HG03097 (cell line): Measurements from ENCODE around the gene RERE.
"Not testable (repeated sequence)": the region's sequence is repeated elsewhere in the genome, so short reads cannot be mapped to it uniquely, and the experiment has no call there.

ENCODE experiments used
- ATAC-seq: cut with Tn5 transposase; IDR thresholded peaks from one replicate; pipeline ENCODE4 v1.9.1; 2021; ENCODE audit not compliant: unreplicated experiment, low FRiP score

Gene RERE

DNA sequence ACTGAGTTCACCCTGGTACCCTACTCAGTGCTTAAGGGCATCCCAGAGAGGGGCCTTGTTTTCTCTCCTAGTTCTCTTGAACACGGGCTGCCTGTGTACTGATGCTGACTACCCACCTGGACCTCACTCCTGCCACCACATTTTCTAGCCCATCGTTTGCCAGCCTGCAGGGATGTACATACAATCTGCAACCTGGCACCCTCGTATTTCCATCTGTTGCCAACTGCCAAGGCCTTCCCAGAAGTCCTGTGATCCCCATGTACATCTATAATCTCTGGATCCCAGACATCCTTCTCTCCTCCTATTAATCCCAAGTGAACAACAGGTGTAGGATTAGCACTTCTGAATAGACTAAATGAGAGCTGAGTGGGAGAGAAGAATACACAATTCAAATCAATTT, 287.5 kb downstream of the RERE start:
- no peak for ATAC-seq

DNA sequence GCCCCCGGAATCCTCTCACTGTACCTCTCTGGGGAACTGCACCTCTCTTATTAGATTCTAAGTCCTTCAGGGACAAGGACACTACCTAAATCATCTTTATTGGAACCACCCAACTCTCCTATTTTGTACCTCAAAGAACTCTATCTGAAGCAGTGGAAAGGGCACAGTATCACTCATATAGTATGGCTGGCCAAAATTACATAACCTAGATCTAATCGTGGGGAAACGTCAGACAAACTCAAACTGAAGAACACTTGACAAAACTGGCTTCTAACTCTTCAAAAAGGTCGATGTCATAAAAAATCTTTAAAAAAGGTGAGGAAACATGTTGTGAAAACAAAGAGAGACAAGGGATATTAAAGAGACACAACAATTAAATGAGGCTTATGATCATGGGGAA, 289.5 kb downstream of the RERE start:
- no peak for ATAC-seq

DNA sequence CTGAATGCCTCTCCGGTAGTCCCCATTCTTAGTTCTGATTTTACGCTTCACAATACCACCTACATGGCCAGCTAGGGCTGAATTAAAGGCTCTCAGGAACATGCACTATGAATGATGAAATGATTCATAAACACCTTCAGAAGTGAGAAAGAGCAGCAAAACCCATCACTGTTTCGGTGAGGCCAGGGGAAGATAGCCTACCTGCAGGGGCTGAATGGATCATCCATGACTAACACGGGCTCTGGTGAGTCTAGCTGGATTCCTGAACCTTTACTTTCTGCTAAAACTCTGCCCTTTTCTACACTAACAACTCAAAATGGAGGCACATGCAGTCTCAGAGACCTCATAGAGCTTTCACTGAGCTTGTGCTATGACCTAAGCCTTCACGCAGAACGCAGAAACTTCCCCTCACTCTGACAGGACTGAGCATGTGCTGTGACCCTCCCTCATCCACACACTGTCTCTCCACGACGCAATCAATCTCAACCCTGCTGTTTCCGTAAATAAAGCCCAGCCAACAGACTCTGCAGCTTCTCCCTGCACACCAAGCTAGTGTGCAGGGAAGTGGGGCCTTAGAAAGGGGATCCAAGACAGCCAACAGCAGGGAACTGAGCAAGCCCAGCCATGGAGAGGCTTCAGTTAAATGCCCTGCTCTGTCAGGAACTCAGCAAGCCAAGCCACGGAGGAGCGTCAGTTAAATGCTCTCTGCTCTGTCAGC, 291.7 kb downstream of the RERE start:
- ATAC-seq = peak; percentile 55

DNA sequence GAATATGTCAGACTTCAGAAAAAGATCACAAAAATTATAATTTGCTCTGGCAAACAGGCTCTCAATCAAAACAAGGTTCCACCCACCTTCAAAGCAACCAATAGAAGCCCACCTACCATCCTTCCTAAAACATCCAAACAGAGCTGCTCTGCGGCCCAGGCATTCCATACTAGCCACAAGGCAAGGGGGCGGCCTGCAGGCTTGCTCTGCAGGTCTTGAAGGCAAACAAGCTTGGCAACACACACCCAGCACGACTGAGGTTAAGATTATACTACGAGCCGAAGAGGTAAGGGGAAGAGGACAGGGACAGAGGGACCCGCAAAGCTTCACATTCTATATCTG, 292.3 kb downstream of the RERE start:
- no peak for ATAC-seq

DNA sequence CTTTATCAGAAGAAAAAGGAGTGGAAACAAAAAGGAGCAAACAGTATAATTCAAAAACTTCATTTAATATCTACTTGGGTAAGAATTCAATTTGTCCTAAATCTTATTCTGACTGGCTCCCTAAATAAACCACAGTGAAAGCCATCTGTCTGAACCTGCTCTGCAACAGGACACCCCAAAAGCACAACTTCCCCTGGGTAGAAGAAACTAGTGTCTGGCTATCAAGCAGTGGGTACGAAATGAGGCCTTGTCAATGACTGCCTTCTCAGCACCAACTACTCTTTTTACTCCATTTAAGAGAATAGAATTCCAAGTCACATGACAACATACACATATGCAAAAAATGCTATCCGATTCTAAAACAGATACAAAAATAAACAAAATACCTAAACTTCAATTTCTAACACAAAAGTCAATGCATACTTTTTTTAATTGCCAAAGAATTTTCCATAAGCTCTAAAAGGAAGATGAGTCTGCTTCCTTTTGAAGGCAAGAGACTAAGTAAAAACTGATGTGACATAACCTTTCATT, 292.7 kb downstream of the RERE start:
- ATAC-seq = no peak

DNA sequence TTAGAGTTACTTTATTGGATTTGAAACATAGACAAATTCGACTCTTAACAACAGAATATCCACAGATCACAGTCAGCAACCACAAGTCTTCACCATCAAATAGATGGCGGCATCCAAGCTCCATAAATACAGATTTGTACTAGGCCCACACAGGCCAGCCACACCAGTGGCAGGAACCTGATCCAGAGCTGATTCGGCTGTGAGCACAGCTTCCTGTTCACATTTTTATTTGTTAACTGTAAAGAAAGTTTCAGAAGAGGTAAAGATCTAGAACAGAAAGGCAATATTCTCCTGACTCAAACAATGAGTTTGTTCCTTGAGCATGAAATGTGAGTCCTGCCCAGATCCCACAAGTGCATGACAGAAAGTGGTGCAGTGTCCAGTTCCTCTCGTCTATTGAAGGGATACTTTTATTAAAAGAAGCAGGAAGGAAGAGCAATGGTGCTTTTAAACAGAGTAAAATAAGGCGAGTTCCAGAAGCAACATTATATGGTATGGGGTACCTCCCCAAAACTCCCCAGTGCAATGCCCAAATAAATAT, 293.7 kb downstream of the RERE start:
- ATAC-seq = no peak

DNA sequence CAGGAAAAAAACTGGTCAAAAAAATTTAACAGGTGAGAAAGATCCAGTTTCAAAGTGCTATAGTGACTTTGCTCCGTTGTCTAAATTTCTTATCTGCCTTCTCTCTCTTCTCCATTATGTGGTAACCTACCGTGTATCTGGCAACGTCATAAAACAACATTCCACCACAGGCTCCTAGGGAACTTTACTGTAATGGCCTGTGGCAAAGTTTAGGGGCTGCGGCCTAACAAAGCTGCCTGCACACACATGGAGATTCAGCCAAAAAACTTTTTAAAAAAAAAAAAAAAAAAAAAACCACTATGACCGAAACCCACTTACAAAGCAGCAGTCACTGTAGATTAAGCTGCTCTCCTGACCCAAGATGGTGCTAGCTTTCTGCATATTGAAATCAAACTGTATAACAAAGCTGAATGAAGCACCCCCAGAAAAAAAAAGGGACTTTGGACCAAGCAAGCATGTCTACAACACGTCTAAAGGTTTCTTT, 296.9 kb downstream of the RERE start:
- no peak for ATAC-seq

DNA sequence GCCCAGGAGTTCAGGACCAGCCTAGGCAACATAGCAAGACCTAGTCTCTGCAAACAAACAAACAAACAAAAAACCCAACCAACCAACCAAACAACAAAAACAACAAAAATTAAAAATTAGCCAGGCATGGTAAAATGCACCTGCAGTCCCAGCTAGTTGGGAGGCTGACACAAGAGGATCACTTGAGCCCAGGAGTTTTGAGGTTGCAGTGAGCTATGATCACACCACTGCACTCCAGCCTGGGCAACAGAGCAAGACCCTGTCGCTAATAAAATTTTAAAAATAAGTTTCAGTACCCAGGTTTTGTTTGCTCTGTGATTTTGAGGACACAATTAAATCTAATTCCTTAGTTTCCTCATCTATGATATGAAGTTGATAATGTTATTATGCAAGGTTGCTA, 298.3 kb downstream of the RERE start:
- ATAC-seq = no peak

DNA sequence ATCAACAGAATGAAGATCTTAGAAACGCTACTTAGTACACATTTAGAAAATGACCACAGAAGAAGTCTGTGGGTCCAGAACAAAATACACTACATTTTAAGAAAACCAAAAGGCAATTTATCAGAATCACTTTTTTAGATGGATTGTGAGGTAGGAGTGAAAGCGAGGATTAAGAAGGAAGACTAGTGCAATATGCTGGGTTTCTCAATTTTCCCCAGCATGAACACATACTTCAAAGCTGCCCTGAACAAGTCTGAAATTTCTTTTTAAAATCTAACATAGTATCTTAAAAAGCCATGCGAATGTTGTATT, 299.0 kb downstream of the RERE start:
- no peak for ATAC-seq

DNA sequence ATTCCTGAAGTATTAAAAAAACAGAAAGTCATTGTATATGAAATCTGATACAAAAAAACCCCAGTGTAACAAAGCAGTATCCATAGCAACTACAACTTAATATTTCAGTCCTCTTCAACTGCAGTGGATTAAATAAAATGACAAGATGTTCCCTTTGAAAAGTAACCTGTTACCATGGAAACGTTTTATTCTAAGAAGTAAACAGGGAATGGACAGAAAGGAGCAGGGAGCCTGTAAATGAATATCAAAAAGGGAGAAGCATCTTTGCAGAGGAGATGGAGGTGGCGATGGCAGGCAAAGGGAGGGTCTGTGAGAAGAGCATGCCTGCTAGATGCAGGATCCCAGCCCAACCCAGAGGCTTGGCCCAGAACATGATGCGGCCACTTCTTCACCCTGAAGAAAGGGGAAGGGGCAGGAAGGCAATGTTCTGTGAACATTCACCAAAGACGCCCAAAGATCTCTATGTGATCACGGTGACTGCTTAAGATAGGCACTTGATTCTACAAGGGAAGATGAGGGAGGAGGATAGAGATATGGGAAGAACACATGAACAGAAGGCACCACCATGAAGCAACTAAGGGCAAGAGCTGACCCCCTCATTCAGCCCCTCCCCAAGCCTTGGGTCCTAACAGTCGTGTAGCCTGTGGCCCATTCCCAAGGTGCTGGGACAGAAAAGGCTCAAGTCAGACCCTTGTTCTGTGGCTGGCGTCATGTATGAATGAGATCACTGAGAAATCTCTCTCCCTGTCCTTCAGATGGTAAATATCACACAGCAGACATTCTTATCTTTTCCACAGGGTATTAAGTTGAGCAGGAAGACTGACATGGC, 299.6 kb downstream of the RERE start:
- no peak for ATAC-seq

DNA sequence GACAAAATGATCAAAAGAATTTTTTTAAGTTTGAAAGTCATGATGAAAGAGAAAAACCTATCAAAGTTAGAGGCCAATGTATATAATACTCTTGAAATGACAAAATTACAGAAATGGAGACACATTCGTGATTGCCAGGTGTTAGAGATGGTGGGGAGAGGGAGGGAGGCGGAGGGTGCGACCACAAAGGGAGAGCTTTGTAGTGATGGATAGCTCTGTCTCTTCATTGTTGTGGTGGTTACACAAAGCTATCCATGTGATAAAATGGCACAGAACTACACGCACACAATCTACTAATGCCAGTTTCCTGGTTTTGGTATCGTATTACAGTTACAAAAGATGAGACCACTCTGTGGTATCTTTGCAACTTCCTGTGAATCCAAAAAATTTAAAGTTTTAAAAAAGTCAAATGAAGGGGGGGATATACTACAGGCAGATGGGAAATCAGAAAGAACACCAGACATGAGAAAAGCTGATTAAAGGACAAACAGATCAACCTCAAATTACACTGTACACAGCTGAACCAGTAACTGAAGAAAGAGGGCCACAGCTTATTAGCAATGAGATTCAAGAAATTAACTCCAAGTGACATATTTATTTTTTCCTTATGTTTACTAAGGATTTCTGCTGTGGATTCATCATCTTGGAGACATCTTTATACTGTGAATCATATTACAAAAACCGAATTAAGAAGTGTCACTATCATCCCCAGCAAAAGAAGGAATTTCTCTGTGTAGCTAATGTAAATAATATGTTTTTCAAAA, 300.5 kb downstream of the RERE start:
- ATAC-seq = no peak

DNA sequence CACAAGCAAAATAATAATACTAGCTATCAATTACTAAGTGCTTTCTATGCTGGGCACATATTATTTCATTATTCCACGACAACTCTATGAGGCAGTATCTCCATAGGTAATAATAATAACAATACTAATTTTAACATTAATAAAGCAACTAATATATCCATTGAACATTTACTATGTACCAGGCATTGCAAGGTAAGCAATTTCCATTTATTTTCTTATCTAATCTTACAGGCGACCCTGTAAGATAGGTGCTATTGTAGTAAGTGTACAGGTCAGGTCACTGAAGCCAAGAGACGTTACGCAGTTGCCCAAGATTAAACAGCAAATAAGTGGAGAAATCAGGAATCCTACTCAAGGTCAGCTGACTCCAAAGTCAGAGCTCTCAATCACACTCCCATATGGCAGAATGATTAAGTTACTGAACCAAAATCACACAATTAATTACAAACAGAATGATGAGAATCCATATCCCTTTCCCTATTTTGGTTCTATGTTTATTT, 301.1 kb downstream of the RERE start:
- ATAC-seq = no peak

DNA sequence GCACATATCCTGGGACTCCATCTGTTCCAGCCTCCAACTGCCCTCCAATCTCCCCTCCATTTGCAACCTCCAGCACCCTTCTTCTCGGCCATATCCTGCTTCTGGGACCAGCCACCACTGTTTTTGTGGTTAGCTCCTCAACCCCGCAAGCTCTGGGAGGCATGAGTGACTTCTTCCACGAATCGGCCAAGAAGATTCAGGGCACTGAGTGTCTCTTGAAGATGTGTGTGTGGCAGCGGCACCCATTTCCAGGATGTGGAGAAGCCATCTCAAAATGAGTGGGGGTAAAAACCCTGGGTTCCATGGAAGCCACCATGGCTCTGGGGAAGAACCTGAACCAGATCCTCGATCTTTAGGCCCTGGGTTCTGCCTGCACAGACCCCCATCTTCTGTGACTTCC, 304.9 kb downstream of the RERE start:
- no peak for ATAC-seq

DNA sequence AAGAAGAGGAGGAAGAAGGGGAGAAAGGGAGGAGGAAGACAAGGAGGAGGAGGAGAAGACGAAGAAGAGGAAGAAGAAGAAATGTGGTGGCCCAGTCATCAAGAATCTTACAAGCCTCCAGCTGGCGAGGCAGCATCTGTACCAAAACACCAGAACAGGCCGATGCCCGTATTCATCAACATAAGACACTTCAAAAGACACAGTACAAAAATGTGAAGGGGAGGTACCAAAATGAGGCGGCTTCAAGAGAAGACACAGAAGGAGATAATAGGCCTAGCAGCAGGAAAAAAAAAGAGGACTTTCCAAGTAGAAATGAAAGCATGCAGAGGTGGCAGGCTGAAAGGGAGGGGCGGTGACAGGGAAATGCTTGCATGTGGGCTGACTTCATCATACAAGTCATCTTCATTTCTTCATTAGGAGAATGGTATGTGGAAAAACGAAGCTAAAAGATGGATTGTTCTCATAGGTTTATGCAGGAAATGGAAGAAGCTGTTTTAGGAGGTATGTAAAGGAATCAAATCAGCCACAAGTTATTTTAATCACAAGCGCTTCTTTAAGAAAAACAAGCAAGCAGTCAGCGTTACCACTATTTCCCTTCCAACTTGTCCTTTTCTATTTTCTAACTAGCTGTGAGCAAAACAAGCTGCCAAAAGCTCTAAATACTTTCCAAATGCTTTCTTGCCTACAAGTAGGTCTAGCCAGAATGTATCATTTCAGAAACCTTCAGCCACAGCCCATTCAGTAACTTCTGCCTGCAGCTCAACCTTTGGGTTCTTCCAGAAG, 307.2 kb downstream of the RERE start:
- ATAC-seq = no peak

DNA sequence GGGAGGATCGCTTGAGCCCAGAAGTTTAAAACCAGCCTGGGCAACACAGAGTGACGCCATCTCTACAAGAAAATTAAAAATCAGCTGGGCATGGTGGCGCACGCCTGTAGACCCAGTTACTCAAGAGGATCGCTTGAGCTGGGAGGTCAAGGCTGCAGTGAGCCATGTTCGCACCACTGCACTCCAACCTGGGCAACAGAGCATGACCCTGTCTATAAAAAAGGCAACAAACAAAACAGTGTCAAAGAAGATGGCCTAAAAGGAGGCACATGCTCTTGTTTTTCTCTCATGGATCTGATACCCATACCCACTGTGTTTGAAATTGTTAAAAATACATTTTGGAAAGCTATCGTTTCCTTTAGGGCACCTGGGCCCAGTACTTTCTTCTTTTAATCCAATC, 307.9 kb downstream of the RERE start:
- no peak for ATAC-seq

DNA sequence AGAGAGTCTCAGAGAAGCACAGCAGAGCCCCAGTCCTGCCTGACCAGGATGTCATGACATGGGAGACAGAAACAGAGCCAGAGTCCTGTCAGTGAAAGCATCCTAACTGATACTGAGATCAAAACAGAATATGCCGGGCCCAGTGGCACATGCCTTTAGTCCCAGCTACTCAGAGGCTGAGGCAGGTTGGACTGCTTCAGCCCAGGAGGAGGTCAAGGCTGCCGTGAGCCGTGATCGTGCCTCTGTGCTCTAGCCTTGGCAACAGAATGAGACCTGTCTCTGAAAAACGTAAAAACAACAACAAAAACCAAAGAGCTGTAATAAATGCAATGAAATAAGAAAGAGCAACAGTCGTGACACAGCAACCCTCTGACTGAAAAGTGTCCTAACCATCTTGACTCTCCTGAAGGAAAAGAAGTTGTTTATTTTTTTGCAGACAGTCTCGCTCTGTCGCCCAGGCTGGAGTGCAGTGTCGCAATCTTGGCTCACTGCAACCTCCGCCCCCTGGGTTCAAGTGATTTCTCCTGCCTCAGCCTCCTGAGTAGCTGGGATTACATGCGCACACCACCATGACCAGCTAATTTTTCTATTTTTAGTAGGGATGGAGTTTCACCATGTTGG, 310.3 kb downstream of the RERE start:
- ATAC-seq = no peak

DNA sequence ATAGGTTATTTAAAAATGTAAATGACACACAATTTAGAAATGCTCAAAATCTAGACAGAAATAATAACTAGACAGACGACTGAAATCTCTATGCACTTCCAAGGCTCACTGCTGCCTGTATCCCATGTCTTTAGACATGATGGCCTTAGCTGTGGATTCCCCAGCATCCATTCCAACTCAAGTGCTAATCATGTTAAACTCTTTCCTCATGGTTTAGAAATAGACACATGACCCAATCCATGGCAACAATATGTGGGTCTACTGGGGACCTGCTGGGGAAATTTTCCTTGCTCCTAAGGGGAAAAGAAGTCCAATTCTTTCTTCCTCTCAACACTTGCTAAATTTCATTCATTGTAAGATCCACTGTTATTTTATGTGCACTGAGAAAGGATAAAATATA, 311.0 kb downstream of the RERE start:
- ATAC-seq = no peak

DNA sequence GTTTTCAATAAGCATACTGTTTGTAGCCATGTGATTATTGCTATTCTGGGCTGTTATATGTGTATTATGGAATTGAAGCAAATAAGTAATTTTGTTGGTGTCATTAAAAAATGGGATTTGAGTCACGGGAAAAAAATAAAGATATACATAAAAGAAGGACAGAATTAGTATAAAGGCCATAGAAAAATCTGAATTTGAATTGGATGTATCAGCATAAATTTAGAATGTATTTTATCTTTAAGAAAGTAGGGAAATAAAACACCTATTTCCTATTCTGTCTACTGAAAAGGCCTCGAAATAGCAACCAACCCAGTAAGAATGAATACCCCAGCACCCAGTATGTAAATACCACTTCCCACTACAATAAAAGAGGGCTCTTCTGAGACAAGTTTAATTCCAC, 313.6 kb downstream of the RERE start:
- no peak for ATAC-seq

DNA sequence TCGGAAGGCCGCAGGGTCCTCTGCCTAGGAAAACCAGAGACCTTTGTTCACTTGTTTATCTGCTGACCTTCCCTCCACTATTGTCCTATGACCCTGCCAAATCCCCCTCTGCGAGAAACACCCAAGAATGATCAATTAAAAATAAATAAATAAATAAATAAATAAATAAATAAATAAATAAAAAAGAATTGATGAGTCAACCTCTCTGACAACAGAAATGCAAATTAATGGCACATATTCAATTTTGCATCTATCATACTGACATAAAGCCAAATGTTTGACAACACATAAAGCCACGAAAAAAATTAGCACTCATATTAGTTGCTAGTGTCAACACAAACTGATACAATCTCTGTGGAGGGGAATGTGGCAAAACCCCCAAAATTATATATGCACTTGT, 314.5 kb downstream of the RERE start:
- not testable (repeated sequence) for ATAC-seq
